Measurements from ENCODE around the gene RPL10L. TPM values are rescaled to one million over a fixed set of nuclear protein-coding genes. Genes with fewer than 3 reads are reported as not detected.

The RPL10L gene
- polyA plus RNA-seq, 1 donor (not counting 4 experiments of a cell fraction or from before 2014, with no cell fraction given), result not detected

GRCh38 chr14:46663382-46663781 is 11.8 kb upstream of the RPL10L start:
- dilution Hi-C loops (cut with MboI; ENCODE audit: extremely low pct_ligation_motif_present, low sequenced_read_pairs), result no loop called here

DNA sequence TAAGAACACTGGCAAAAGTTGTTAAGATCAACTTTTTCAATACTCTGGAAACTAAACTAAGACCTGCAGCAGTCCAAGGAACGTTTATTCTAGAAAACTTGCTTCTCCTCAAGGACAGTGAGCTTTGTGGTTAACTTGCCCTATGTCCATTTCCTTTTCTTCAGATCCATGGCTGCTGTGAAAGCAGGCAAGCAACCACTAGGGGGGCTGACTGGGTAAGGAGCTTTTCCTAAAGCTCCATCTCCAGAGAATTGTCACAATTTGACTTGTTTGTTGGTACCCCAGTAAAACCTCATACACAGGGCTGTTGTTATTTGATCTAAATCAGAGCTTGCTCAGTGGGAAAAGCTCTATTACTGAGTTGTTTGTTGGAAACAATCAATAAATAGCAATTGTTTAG is 10.1 kb upstream of the RPL10L start:
- no peaks in the 10 kb centered on the region for H3K79me2 ChIP-seq (ENCODE audit: control insufficient read depth, insufficient read depth, low read length)
- no peak for FAIRE-seq
- H4K20me1 ChIP-seq (ENCODE audit: control insufficient read depth, extremely low read depth, insufficient read depth, low read length), result no peaks in the 10 kb centered on the region
- no peak overlapping the region for H3K4me2 ChIP-seq (ENCODE audit: control insufficient read depth, extremely low read depth, insufficient read depth, low read depth, low read length)
- H3K27ac ChIP-seq (ENCODE audit: control insufficient read depth, insufficient read depth, low read length), result no peak overlapping the region
- H3K27me3 ChIP-seq (ENCODE audit: control insufficient read depth, extremely low read depth, insufficient read depth, low read length), result no peaks in the 10 kb centered on the region
- no peaks in the 10 kb centered on the region for H3K4me1 ChIP-seq (ENCODE audit: control insufficient read depth, extremely low read depth, insufficient read depth, low read length)
- no peak for DNase-seq (ENCODE audit: low read depth, low spot score)
- no peak overlapping the region for H3K4me3 ChIP-seq (ENCODE audit: control insufficient read depth in 2 of 3, extremely low read depth in 1 of 3, insufficient read depth in 2 of 3, low read depth in 1 of 3, low read length in 3 of 3)
- H3K9ac ChIP-seq (ENCODE audit: control insufficient read depth, extremely low read depth, insufficient read depth, low read length), result no peak overlapping the region
- H2AFZ ChIP-seq (ENCODE audit: control insufficient read depth, low read length), result no peak overlapping the region
- no peaks in the 10 kb centered on the region for H3K9me1 ChIP-seq (ENCODE audit: control insufficient read depth, extremely low read depth, insufficient read depth, low read length)
- peaks cover 2% of the 10 kb centered on the region for H3K9me3 ChIP-seq (ENCODE audit: control insufficient read depth, low read depth, low read length)
- H3K36me3 ChIP-seq (ENCODE audit: control insufficient read depth in 2 of 2, extremely low read depth in 1 of 2, insufficient read depth in 2 of 2, low read length in 2 of 2), result no peaks in the 10 kb centered on the region
- dilution Hi-C loops (cut with MboI; ENCODE audit: extremely low pct_ligation_motif_present, low sequenced_read_pairs), result no loop called here
- TF ChIP-seq EZH2 (IDR thresholded peaks at IDR 0.05; ENCODE audit: low read length), result no peak
- TF ChIP-seq, protein P1, sequence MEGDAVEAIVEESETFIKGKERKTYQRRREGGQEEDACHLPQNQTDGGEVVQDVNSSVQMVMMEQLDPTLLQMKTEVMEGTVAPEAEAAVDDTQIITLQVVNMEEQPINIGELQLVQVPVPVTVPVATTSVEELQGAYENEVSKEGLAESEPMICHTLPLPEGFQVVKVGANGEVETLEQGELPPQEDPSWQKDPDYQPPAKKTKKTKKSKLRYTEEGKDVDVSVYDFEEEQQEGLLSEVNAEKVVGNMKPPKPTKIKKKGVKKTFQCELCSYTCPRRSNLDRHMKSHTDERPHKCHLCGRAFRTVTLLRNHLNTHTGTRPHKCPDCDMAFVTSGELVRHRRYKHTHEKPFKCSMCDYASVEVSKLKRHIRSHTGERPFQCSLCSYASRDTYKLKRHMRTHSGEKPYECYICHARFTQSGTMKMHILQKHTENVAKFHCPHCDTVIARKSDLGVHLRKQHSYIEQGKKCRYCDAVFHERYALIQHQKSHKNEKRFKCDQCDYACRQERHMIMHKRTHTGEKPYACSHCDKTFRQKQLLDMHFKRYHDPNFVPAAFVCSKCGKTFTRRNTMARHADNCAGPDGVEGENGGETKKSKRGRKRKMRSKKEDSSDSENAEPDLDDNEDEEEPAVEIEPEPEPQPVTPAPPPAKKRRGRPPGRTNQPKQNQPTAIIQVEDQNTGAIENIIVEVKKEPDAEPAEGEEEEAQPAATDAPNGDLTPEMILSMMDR (optimal IDR thresholded peaks at IDR 0.05 in 1 of 3, IDR thresholded peaks at IDR 0.05 in 1 of 3, conservative IDR thresholded peaks at IDR 0.05 in 1 of 3; ENCODE audit: extremely low read depth in 1 of 3, insufficient read depth in 2 of 3, low read length in 3 of 3), result peak in 1 of 3 experiments; percentile 35

More at GRCh38 chr14:46663382-46663781, 11.8 kb upstream of the RPL10L start:
- DNase-seq (ENCODE audit: low read depth, low spot score), result no peak
- Histone ChIP-seq H3K9ac (ENCODE audit: control insufficient read depth, extremely low read depth, insufficient read depth, low read length) (no peak overlapping the region), H3K4me2 (ENCODE audit: control insufficient read depth, extremely low read depth, insufficient read depth, low read depth, low read length) (no peak overlapping the region), H3K4me3 (ENCODE audit: control insufficient read depth in 2 of 3, extremely low read depth in 1 of 3, insufficient read depth in 2 of 3, low read depth in 1 of 3, low read length in 3 of 3) (no peak overlapping the region), H3K27ac (ENCODE audit: control insufficient read depth, insufficient read depth, low read length) (no peak overlapping the region), H3K4me1 (ENCODE audit: control insufficient read depth, extremely low read depth, insufficient read depth, low read length) (no peaks in the 10 kb centered on the region), H3K27me3 (ENCODE audit: control insufficient read depth, extremely low read depth, insufficient read depth, low read length) (no peaks in the 10 kb centered on the region), H3K9me1 (ENCODE audit: control insufficient read depth, extremely low read depth, insufficient read depth, low read length) (no peaks in the 10 kb centered on the region), H4K20me1 (ENCODE audit: control insufficient read depth, extremely low read depth, insufficient read depth, low read length) (no peaks in the 10 kb centered on the region), H3K36me3 (ENCODE audit: control insufficient read depth in 2 of 2, extremely low read depth in 1 of 2, insufficient read depth in 2 of 2, low read length in 2 of 2) (no peaks in the 10 kb centered on the region), H2AFZ (ENCODE audit: control insufficient read depth, low read length) (no peak overlapping the region), H3K79me2 (ENCODE audit: control insufficient read depth, insufficient read depth, low read length) (no peaks in the 10 kb centered on the region), H3K9me3 (ENCODE audit: control insufficient read depth, low read depth, low read length) (peaks cover 2% of the 10 kb centered on the region)
- TF ChIP-seq, protein P1 (optimal IDR thresholded peaks at IDR 0.05 in 1 of 3, IDR thresholded peaks at IDR 0.05 in 1 of 3, conservative IDR thresholded peaks at IDR 0.05 in 1 of 3; ENCODE audit: extremely low read depth in 1 of 3, insufficient read depth in 2 of 3, low read length in 3 of 3), result no peak
- no peak for TF ChIP-seq EZH2 (IDR thresholded peaks at IDR 0.05; ENCODE audit: low read length)
- no peak for FAIRE-seq

Data from keratinocyte (primary cell).